Spinal cord (tissue), 10 donors: ENCODE measurements around the gene AHCTF1. TPM values are rescaled to one million over a fixed set of nuclear protein-coding genes. Genes with fewer than 3 reads are reported as not detected.

Experiments
- DNase-seq, 6 donors: peaks; one replicate each; pipeline versions ENCODE4 v3.0.0 to v3.0.0-alpha.2; 2013 to 2015; ENCODE audit warnings: low spot score in 6 of 6, low read depth in 4 of 6
- H3K27ac ChIP-seq: one replicate; pipeline ENCODE4 v1.5.1; 2013; ENCODE audit warnings: low read depth, low read length, control low read depth
- H3K27me3 ChIP-seq: one replicate; pipeline ENCODE4 v1.6.1; 2013; ENCODE audit warnings: low read length; ENCODE audit not compliant: control insufficient read depth, insufficient read depth
- H3K36me3 ChIP-seq: one replicate; pipeline ENCODE4 v1.6.1; 2013; ENCODE audit warnings: low read length; ENCODE audit not compliant: control insufficient read depth, insufficient read depth
- H3K4me1 ChIP-seq: one replicate; pipeline ENCODE4 v1.6.1; 2013; ENCODE audit warnings: low read length; ENCODE audit not compliant: control insufficient read depth, insufficient read depth
- H3K4me3 ChIP-seq: one replicate; pipeline ENCODE4 v1.5.1; 2013; ENCODE audit warnings: low read depth, low read length, control low read depth
- H3K9me3 ChIP-seq: one replicate; pipeline ENCODE4 v1.6.1; 2013; ENCODE audit warnings: low read length; ENCODE audit not compliant: control insufficient read depth, insufficient read depth
- WGBS: methylation state at CpG from one replicate; pipeline ENCODE4 v1.1.5; 2013; ENCODE audit warnings: missing lambda C conversion rate; ENCODE audit not compliant: insufficient coverage; 5-methylcytosine and 5-hydroxymethylcytosine counted together
- polyA plus RNA-seq, 2 donors: library from polyadenylated mRNA; unstranded; fragments of 120-200 nt; gene quantifications; one replicate each; pipeline ENCODE4 v1.2.1, GENCODE V29; 2013; ENCODE audit not compliant: insufficient read length in 2 of 2
- total RNA-seq, 2 donors: library from RNA; depleted of rRNA in 1 of 2; stranded (reverse); fragments of 120-200 nt in 1 of 2; fragments of >200 nt in 1 of 2; gene quantifications; one replicate each; pipeline versions ENCODE4 v1.2.3 to v1.2.4, GENCODE V29; 2013 to 2014
- donor health status: healthy.

Gene AHCTF1
- total and polyA plus RNA-seq, 4 donors = 28.7 to 33.4 (median 32.1) TPM

DNA sequence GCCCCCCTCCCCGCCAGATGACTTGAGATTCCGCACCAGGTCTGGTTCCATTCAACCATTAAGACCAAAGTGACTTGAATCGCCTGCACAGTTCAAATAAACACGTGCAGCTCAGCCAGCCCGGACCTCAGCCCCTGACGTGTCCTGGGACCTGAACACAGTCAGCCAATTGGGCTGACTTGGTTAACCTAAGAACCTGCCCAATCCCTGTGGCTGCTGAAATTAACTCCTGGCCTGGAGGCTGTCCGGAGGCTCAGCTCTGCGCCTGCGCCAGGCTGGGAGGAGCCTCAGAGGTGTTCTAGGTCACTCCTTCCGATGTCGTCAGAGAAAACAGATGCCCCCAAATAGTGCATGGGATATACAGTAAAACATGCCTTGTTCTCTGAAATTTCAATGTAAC lies 134.2 kb downstream of the AHCTF1 start:
- Histone ChIP-seq H3K27ac (no peak overlapping the region), H3K4me3 (no peak overlapping the region), H3K4me1 (peaks cover 24% of the 10 kb centered on the region), H3K27me3 (no peaks in the 10 kb centered on the region), H3K36me3 (no peaks in the 10 kb centered on the region), H3K9me3 (no peaks in the 10 kb centered on the region)
- 87% methylated on average over 7 of the region's 11 CpGs for WGBS
- DNase-seq = no peak

DNA sequence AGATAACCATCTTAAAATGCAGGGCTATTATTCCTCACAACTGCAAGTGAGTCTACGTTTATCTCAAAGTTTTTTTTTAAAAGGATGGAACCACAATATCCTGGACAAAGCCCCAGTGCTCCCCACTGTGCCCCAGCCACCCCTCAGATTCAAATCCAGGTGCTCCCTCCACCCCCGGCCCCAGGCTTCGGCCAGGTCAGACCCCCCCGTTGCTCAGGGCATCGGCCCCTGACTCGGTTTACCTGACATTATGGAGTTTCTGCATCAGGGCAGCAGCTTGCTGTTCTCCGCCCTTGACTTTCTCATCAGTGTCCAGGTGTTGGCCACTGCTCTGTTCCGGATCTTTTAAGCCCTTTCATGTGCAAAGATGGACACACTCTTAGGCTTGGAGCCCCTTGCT lies 134.6 kb downstream of the AHCTF1 start:
- Histone ChIP-seq H3K27ac (no peak overlapping the region), H3K4me3 (no peak overlapping the region), H3K9me3 (no peaks in the 10 kb centered on the region), H3K27me3 (no peaks in the 10 kb centered on the region), H3K4me1 (peaks cover 24% of the 10 kb centered on the region), H3K36me3 (no peaks in the 10 kb centered on the region)
- WGBS = 93% methylated on average over 7 of the region's 8 CpGs
- no peak for DNase-seq

DNA sequence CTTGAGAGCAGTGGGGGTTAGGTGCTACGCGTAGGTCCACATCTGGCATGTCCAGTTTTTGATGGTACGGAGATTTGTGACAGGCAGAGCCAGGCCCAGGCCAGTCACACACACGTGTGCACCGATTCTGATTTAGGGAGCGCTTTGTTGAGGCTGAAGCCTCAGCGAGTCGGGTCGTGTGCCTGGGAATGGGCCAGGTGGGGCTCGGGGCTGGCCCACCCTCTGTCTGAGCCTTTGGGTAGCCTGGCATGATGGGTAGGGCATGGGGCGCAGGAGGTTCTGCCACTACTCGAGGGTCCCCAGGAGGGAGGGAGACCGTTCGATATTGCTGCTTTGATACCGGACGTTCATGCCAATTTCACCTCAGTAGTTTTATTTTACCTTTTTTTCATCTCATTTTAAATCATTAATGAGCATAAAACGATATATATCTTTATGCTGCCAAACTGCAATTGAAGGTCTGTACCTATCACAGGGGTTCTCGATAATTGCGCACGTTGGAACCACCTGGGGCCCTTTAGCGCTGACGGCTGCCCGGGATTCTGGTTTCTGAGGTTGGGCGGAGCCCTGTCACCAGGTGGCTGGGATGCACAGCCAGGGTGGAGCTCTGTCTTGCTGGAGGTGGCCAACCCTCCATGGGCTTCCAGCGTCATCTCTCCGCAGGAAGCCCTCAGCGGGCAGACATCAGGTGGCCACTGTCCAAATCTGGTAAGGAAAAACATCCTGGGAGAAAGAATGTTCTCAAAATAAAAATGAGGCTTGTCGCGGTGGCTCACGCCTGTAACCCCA lies 135.6 kb downstream of the AHCTF1 start:
- no peak overlapping the region for H3K4me3 ChIP-seq
- H3K36me3 ChIP-seq = peaks cover 6% of the 10 kb centered on the region
- no peak for DNase-seq
- no peaks in the 10 kb centered on the region for H3K9me3 ChIP-seq
- H3K27ac ChIP-seq = no peak overlapping the region
- WGBS = 95% methylated on average over 25 of the region's 30 CpGs
- H3K27me3 ChIP-seq = no peaks in the 10 kb centered on the region
- H3K4me1 ChIP-seq = peaks cover 24% of the 10 kb centered on the region

DNA sequence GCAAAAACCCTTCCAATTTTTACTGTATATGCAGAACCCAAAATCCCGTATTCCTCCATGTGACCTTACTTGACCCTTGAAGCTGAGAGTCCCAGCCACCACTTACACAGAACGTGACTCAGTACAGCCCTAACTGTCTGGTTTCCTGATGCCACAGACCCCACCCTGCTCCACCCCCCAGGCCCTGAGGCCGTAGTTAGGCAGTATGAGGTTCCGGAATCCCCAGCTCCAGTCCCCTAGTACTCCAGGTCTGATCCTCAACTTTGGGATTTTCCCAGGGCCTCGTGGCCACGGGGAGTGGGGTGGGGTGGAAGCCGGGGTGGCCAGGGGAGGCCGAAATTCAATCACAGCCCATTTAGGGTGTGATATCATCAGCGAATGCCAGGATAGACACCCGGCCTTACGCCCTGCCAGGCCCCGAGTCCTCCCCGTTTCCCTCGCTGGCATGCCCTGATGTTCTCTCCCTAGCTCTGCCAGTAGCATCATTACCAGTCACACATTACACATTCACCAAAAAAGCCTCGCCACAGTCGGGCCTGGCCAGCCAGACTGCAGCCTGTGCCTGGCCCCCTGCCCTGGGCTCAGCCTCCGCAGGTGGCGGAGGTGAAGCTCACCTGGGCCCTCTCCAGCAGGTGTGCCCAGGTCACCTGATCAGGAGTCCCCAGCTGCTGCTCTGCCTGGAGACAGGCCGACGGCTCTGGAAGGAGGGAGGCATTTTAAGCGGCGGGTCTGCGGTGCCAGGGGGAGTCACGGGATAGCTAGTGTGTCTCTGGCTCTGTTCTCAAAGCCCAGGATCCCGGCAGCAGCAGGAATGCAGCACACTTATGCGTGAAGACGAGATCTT lies 136.7 kb downstream of the AHCTF1 start:
- H3K36me3 ChIP-seq = peaks cover 10% of the 10 kb centered on the region
- no peak overlapping the region for H3K4me3 ChIP-seq
- H3K4me1 ChIP-seq = peaks cover 20% of the 10 kb centered on the region
- WGBS = 72% methylated on average over 21 of the region's 27 CpGs
- DNase-seq = no peak
- H3K27ac ChIP-seq = no peak overlapping the region
- no peaks in the 10 kb centered on the region for H3K27me3 ChIP-seq
- H3K9me3 ChIP-seq = no peaks in the 10 kb centered on the region

DNA sequence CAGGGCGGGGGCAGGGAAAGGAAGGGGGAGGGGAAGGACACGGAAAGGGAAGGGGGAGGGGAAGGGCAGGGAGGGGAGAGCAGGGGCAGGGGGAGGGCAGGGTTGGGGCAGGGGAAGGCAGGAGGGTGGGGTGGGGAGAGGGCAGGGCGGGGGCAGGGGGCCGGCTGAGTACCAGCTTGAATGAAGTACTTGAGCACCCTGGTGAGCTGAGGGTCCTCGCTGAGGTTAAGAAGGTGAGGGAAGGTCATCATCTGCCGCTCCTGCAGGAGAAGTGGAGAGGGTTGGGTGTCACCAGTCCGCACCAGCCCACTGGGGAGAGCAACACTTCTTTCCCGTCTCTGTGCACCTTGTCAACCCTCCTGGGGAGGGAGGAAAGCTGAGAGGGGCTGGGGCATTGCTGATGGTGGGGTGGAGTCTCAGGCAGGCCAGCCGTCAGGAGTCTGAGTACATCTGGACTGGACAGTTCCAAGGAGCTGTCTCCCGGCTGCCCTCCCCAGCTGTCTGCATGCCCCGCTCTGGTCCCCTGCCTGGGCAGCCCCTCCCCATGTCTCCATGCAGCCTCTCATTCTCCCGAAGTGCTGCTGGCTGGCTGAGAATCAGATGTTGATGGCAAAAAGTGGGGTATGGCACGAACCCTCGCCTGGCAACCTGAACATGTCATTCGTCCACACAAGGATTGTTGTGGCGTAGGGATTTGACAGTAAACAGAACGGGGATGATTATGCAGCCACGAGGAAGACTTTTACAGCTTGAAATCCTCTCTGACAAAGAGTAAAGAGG lies 137.5 kb downstream of the AHCTF1 start:
- H3K27me3 ChIP-seq = no peaks in the 10 kb centered on the region

DNA sequence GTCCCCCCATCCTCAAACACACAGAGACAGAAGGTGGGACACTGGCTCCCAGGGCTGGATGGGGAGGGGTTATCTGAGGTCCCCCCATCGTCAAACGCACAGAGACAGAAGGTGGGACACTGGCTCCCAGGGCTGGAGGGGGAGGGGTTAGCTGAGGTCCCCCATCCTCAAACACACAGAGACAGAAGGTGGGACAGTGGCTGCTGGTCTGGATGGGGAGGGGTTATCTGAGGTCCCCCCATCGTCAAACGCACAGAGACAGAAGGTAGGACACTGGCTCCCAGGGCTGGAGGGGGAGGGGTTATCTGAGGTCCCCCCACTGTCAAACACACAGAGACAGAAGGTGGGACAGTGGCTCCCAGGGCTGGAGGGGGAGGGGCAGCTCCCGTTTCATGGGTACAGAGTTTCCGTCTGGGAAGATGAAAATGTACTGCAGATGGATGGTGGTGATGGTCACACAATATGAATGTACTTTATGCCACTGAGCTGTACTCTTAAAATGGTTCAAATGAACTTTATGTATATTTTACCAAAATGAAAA lies 138.3 kb downstream of the AHCTF1 start:
- DNase-seq = no peak
- Histone ChIP-seq H3K36me3 (peaks cover 10% of the 10 kb centered on the region), H3K27me3 (no peaks in the 10 kb centered on the region), H3K9me3 (no peaks in the 10 kb centered on the region), H3K4me3 (no peak overlapping the region), H3K27ac (no peak overlapping the region), H3K4me1 (peaks cover 26% of the 10 kb centered on the region)
- WGBS = no CpG with 5 or more reads among the region's 6 CpGs

More for the DNA sequence above, 137.5 kb downstream of the AHCTF1 start:
- Histone ChIP-seq H3K27ac (no peak overlapping the region), H3K4me3 (no peak overlapping the region), H3K4me1 (peaks cover 26% of the 10 kb centered on the region), H3K36me3 (peaks cover 10% of the 10 kb centered on the region), H3K9me3 (no peaks in the 10 kb centered on the region)
- no peak for DNase-seq
- 37% methylated on average over 14 of the region's 18 CpGs for WGBS

DNA sequence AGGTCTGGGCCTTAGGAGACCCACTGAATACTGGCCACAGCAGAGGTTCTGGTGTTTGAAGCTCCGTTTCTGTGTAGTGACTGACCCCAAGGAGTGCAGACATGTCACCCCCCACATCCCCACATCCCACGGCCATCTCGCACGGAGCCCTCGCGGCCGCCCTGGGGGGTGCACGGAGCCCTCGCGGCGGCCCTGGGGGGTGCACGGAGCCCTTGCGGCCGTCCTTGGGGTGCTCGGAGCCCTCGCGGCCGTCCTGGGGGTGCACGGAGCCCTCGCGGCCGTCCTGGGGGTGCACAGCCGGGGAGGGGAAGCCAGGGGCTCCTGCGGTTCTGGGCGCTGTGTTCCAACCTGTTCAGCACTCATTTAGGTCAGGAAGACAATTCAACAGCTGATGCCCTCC lies 139.1 kb downstream of the AHCTF1 start:
- H3K27me3 ChIP-seq = no peaks in the 10 kb centered on the region
- DNase-seq = no peak
- WGBS = 83% methylated on average over 21 of the region's 25 CpGs

DNA sequence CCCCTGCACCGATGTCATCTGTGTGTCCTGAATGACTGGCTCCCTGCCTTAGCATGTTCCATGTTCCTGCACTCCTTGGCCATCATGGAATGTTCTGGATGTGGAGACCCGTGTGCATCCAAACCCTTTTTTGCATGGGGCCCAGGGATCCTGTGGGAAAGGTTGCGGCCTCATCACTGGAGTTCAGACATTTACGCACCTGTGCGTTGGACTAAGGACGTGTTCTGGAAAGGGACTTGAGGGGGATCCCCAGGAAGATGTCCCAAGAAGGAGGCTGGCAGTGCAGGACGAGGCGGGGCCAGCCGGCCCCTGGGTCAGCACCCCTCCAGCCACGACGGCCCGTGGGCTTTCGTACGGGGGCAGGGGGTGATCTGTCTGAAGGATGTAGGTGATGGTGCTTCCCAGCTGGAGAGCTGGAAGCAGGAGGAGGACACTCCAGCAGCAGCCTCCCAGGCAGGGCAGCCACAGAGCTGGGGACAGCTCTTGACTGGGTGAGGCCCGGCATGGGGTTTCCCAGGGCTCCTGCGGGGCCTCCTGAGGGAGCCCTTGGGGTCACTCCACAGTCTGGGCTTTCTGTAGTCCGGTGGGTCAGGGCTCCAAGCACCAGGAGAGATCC lies 140.3 kb downstream of the AHCTF1 start:
- whole genome bisulfite sequencing = 82% methylated on average over 13 of the region's 17 CpGs

More for the DNA sequence above, 139.1 kb downstream of the AHCTF1 start:
- H3K27ac ChIP-seq = no peak overlapping the region
- H3K4me3 ChIP-seq = no peak overlapping the region
- peaks cover 26% of the 10 kb centered on the region for H3K4me1 ChIP-seq
- H3K9me3 ChIP-seq = no peaks in the 10 kb centered on the region
- peaks cover 10% of the 10 kb centered on the region for H3K36me3 ChIP-seq

DNA sequence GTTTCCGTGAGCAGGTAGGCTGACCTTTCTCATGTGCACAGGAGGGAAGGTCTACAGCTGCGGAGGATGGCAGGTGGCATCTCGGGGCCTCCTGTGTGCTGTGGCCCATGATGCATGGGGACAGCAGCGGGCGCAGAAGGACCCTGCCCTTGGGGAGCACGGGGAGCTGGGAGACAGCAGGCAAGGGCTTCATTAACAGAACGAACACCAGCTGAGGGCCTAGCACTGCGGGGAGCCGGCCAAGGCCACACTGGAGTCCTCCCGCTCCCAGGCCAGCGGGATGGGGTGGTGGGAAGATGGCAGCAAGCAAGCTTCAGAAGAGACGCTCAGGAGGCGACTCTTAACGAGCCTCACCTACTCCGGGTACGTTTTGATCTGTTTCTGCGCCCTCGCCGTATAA lies 140.9 kb downstream of the AHCTF1 start:
- H3K36me3 ChIP-seq = peaks cover 10% of the 10 kb centered on the region
- DNase-seq = no peak
- H3K4me1 ChIP-seq = peaks cover 26% of the 10 kb centered on the region
- no peaks in the 10 kb centered on the region for H3K27me3 ChIP-seq
- no peaks in the 10 kb centered on the region for H3K9me3 ChIP-seq
- H3K4me3 ChIP-seq = no peak overlapping the region
- no peak overlapping the region for H3K27ac ChIP-seq
- 89% methylated on average over 19 of the region's 19 CpGs for WGBS

More for the DNA sequence above, 140.3 kb downstream of the AHCTF1 start:
- Histone ChIP-seq H3K4me1 (peaks cover 26% of the 10 kb centered on the region), H3K27ac (no peak overlapping the region), H3K9me3 (no peaks in the 10 kb centered on the region), H3K4me3 (no peak overlapping the region), H3K36me3 (peaks cover 10% of the 10 kb centered on the region), H3K27me3 (no peaks in the 10 kb centered on the region)
- no peak for DNase-seq
